Thymus (tissue), 11 donors: ENCODE results near the gene AKAP11. TPM values are rescaled to one million over a fixed set of nuclear protein-coding genes. Genes with fewer than 3 reads are reported as not detected.

ENCODE experiments used
- DNase-seq, 9 donors: peaks; one replicate each; pipeline ENCODE4 v3.0.0-alpha.2; 2013; ENCODE audit warnings: low spot score in 9 of 9, low read depth in 6 of 9, missing footprints in 1 of 9
- H3K27ac ChIP-seq, 2 donors: one replicate each; pipeline ENCODE4 v1.5.1; 2013; ENCODE audit warnings: control low read depth in 1 of 2, low read depth in 1 of 2, low read length in 1 of 2, mild to moderate bottlenecking in 1 of 2, moderate library complexity in 1 of 2
- H3K27me3 ChIP-seq, 2 donors: one replicate each; pipeline ENCODE4 v1.5.1; 2013; ENCODE audit warnings: low read length in 1 of 2; ENCODE audit not compliant: control insufficient read depth in 2 of 2, insufficient read depth in 1 of 2
- H3K36me3 ChIP-seq, 2 donors: one replicate each; pipeline ENCODE4 v1.5.1; 2013; ENCODE audit warnings: low read length in 1 of 2, mild to moderate bottlenecking in 1 of 2, moderate library complexity in 1 of 2; ENCODE audit not compliant: control insufficient read depth in 2 of 2, insufficient read depth in 2 of 2
- H3K4me1 ChIP-seq, 2 donors: one replicate each; pipeline ENCODE4 v1.5.1; 2013; ENCODE audit warnings: low read length in 2 of 2; ENCODE audit not compliant: control insufficient read depth in 2 of 2, insufficient read depth in 2 of 2
- H3K4me3 ChIP-seq, 2 donors: one replicate each; pipeline ENCODE4 v1.5.1; 2013; ENCODE audit warnings: low read length in 2 of 2, control low read depth in 1 of 2, mild to moderate bottlenecking in 1 of 2
- H3K9me3 ChIP-seq, 2 donors: one replicate each; pipeline ENCODE4 v1.5.1; 2013; ENCODE audit warnings: low read length in 1 of 2, mild to moderate bottlenecking in 1 of 2; ENCODE audit not compliant: control insufficient read depth in 2 of 2, insufficient read depth in 1 of 2
- WGBS: extraction: QIAGEN DNeasy Blood & Tissue Kit; methylation state at CpG from one replicate; pipeline ENCODE4 v1.1.7; 2013; 5-methylcytosine and 5-hydroxymethylcytosine counted together
- polyA plus RNA-seq: library from polyadenylated mRNA; stranded (reverse); fragments of 200-250 nt; gene quantifications from one replicate; pipeline ENCODE4 v1.2.3, GENCODE V29; 2013
- total RNA-seq: library from RNA; stranded (reverse); fragments of 120-200 nt; gene quantifications from one replicate; pipeline ENCODE4 v1.2.4, GENCODE V29; 2013
- donor health status: healthy.

AKAP11 gene
- total and polyA plus RNA-seq, 2 donors = 10.3 to 13.4 TPM

- Histone ChIP-seq H3K9me3 (no peaks in the 10 kb centered on the region), H3K36me3 (no peaks in the 10 kb centered on the region), H3K4me3 (no peak overlapping the region), H3K27ac (no peak overlapping the region), H3K27me3 (peaks cover 0 to 3% of the 10 kb centered on the region in 2 donors), H3K4me1 (peaks cover 15 to 26% of the 10 kb centered on the region in 2 donors)
- 82% methylated on average over 6 of the region's 6 CpGs for WGBS
- no peak for DNase-seq
These were observed 98.3 kb downstream of the AKAP11 start for GRCh38 chr13:42370229-42370628.

Other genes with a start within 250 kb of the AKAP11 start
- gene DGKH, start 223.5 kb upstream of the AKAP11 start, total RNA-seq = 5.3 TPM
- 5.9 TPM for gene DGKH, start 223.5 kb upstream of the AKAP11 start, polyA plus RNA-seq